ENCODE measurements around the gene P4HTM. TPM values are rescaled to one million over a fixed set of nuclear protein-coding genes. Genes with fewer than 3 reads are reported as not detected.

P4HTM gene
- total RNA-seq, 2 experiments from 2014 or later, result 24.8 to 25.0 TPM

- peak; percentile 3 for ATAC-seq
- H3K36me3 Mint-ChIP-seq (ENCODE audit: low read depth), result peaks cover 25% of the 10 kb centered on the region
- H3K27me3 Mint-ChIP-seq, result no peaks in the 10 kb centered on the region
- POLR2A ChIA-PET, result interaction anchor here (0.6 to 6.5 kb wide), 15 partner anchors 11 to 350 kb away, joined by 3 to 72 read pairs (median 6); partner anchors contain the start of genes ARIH2, DALRD3, IMPDH2 and NDUFAF3
- peak overlapping the region; percentile 95 for H3K27ac Mint-ChIP-seq
- intact Hi-C loops (cut with micrococcal nuclease), result loop anchor here (5.0 kb wide), 1 partner anchor 33 kb away; the partner anchor contains the start of gene NDUFAF3
- CTCF ChIA-PET, result interaction anchor here (0.6 to 6.5 kb wide), 18 partner anchors 8 to 325 kb away, joined by 3 to 78 read pairs (median 4); partner anchors contain the start of genes ARIH2, DALRD3, IMPDH2 and NDUFAF3
- peaks cover 36% of the 10 kb centered on the region for H3K4me1 Mint-ChIP-seq (ENCODE audit: low read depth)
- no peaks in the 10 kb centered on the region for H3K9me3 Mint-ChIP-seq
- TF ChIP-seq CTCF (IDR thresholded peaks at IDR 0.05), result no peak
- no peak for DNase-seq
- peak overlapping the region; percentile 92 for H3K4me3 Mint-ChIP-seq
These were observed 780 bp upstream of the P4HTM start for GRCh38 chr3:48989126-48989795.

- H3K4me3 Mint-ChIP-seq, result peak overlapping the region; percentile 92
- ChIA-PET CTCF (interaction anchor here (1.1 to 6.5 kb wide), 7 partner anchors 18 to 442 kb away, joined by 3 to 78 read pairs (median 5); partner anchors contain the start of genes DALRD3, NDUFAF3 and WDR6), POLR2A (interaction anchor here (0.6 to 6.5 kb wide), 12 partner anchors 14 to 791 kb away, joined by 3 to 72 read pairs (median 6); partner anchors contain the start of genes DALRD3, IMPDH2, NDUFAF3 and QRICH1)
- peak overlapping the region; percentile 91 for H3K27ac Mint-ChIP-seq
- peaks cover 43% of the 10 kb centered on the region for H3K4me1 Mint-ChIP-seq (ENCODE audit: low read depth)
- H3K9me3 Mint-ChIP-seq, result no peaks in the 10 kb centered on the region
- DNase-seq (peak; percentile 53), ATAC-seq (no peak)
- peaks cover 22% of the 10 kb centered on the region for H3K36me3 Mint-ChIP-seq (ENCODE audit: low read depth)
- no peak for TF ChIP-seq CTCF (IDR thresholded peaks at IDR 0.05)
- intact Hi-C loops (cut with micrococcal nuclease), result no loop called here
- H3K27me3 Mint-ChIP-seq, result no peaks in the 10 kb centered on the region
These were observed 812 bp downstream of the P4HTM start for GRCh38 chr3:48990636-48991469.

GRCh38 chr3:48991851-48992545 lies 2.0 kb downstream of the P4HTM start:
- POLR2A ChIA-PET, result interaction anchor here (0.8 to 6.5 kb wide), 11 partner anchors 9 to 130 kb away, joined by 3 to 72 read pairs (median 6); partner anchors contain the start of genes ARIH2, DALRD3, IMPDH2 and NDUFAF3
- H3K4me1 Mint-ChIP-seq (ENCODE audit: low read depth), result peaks cover 41% of the 10 kb centered on the region
- H3K36me3 Mint-ChIP-seq (ENCODE audit: low read depth), result peaks cover 22% of the 10 kb centered on the region
- no peaks in the 10 kb centered on the region for H3K27me3 Mint-ChIP-seq
- H3K4me3 Mint-ChIP-seq, result peak overlapping the region; percentile 92
- H3K9me3 Mint-ChIP-seq, result no peaks in the 10 kb centered on the region
- intact Hi-C loops (cut with micrococcal nuclease), result no loop called here
- TF ChIP-seq CTCF (IDR thresholded peaks at IDR 0.05), result no peak
- peak overlapping the region; percentile 77 for H3K27ac Mint-ChIP-seq
- ATAC-seq, result no peak
- DNase-seq, result no peak
- CTCF ChIA-PET, result interaction anchor here (1.1 to 2.3 kb wide), 6 partner anchors 16 to 443 kb away, joined by 3 to 22 read pairs (median 4); partner anchors contain the start of genes NDUFAF3 and WDR6

- no peak overlapping the region for H3K4me3 Mint-ChIP-seq
- ATAC-seq, result no peak
- no peak for TF ChIP-seq CTCF (IDR thresholded peaks at IDR 0.05)
- ChIA-PET CTCF (interaction anchor here (1.6 to 1.7 kb wide), 2 partner anchors 13 to 20 kb away, joined by 3 to 4 read pairs; partner anchors contain the start of gene WDR6), POLR2A (interaction anchor here (3.0 kb wide), 1 partner anchor 13 kb away, joined by 15 read pairs; the partner anchor contains the start of gene WDR6)
- peaks cover 35% of the 10 kb centered on the region for H3K4me1 Mint-ChIP-seq (ENCODE audit: low read depth)
- intact Hi-C loops (cut with micrococcal nuclease), result no loop called here
- H3K27ac Mint-ChIP-seq, result no peak overlapping the region
- peaks cover 22% of the 10 kb centered on the region for H3K36me3 Mint-ChIP-seq (ENCODE audit: low read depth)
- H3K9me3 Mint-ChIP-seq, result no peaks in the 10 kb centered on the region
- H3K27me3 Mint-ChIP-seq, result no peaks in the 10 kb centered on the region
- no peak for DNase-seq
These were observed 3.8 kb downstream of the P4HTM start for GRCh38 chr3:48993834-48994233.
